GM18511 (cell line): ENCODE results near the gene PRAF2.

Source experiments
- ATAC-seq: cut with Tn5 transposase; IDR thresholded peaks from one replicate; pipeline ENCODE4 v1.9.1; 2021; ENCODE audit warnings: mild to moderate bottlenecking, moderate library complexity; ENCODE audit not compliant: unreplicated experiment

Gene PRAF2, protein sequence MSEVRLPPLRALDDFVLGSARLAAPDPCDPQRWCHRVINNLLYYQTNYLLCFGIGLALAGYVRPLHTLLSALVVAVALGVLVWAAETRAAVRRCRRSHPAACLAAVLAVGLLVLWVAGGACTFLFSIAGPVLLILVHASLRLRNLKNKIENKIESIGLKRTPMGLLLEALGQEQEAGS

DNA sequence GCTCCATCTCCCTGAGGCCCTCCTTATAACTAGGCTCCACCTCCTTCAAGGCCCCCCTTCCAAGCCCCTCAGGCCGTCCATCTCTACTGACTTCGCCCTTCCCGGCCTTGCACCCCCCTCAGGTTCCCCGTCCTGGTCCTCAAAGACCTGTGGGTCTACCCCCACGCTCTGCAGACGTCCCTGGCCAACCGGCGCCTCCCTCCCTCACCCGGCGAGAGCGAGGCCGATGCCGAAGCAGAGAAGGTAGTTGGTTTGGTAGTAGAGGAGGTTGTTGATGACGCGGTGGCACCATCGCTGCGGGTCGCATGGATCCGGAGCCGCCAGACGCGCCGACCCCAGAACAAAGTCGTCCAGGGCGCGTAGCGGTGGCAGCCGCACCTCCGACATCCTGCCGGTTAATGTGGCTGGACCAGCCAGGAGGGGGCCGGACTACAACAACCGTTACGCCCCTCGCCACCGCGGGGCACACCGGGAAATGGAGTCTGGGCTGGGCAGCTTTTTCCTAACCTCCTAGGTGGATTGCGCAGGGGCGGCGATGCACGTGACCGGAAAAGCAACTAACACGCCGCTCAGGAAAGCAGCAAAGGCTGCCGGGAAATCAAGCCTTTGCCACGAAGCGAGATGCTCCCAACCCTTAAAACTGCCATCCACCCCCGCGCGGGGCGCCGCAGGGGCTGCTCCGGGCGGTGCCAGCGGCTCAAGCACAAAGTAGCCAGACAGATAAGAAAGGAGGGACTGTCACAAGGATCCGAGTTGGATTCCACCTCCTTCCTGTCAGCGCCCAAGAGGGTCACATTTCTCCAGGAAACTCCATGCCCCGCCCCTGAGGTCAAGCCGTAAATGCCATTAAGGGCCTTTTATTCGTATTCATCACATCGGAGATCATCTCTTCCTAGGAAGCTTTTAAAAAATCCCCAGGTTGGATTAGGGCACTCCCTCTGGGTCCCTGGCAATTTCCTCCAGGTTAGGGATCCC lies at the start of gene PRAF2:
Gene PRAF2, minus strand, starts transcription at position 402 of the 975 bp plus-strand sequence. Its CDS starts 15 bp downstream, at position 387.
- ATAC-seq = peak; percentile 91

DNA sequence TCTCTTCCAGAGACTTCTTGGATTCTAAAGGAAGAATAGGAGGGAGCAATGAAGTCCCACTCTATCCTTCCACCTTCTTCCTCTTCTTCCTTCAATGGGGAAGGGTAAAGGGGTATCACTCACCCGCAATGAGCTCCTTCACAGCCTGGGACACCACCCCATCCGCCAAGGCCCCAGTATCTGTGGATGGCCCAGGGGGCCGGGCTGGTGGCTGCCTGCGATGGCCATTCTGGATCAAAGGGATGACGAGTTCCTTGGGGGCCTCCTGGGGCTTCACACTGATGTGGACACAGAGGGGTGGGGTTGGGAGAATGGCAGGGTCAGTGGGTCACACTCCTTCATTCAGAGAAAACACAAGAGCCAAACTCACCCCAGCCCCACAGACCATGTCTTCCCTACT lies 48.7 kb upstream of the PRAF2 start:
- ATAC-seq = no peak

DNA sequence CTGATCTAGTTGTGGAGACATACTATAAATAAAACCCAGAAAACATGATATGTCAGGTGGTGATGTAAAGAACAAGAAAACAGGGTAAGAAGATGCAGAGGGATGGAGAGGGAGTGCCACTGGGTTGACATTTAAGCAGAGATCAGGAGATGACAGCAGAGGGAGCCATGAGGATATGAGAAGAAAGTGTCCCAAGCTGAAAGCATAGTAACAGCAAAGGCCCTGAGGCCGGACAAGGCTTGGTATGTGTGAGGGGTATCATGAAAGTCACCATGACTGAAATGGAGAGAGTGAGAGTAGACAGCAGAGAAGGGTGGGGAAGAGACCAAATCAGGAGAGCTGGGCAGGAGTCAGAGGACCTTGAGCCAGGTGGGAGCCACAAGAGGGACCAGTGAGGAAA lies 46.3 kb upstream of the PRAF2 start:
- ATAC-seq = no peak

DNA sequence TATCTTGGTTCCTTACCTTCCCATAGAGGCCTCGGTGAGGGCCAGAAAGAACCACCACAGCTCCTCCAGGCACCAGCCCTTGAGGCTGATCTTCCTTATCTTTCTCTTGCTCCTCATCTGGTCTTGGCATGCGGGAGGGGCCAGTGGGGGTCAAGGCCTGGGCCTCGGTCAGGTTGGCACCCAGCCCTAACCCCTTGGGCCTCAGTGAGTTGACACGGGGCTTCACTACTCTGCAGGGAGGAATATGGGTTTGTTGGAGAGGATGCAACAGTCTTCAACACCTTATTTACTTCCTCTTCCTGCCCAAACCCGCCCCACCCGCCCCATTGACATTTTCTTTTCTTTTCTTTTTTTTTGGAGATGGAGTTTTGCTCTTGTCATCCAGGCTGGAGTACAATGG lies 43.8 kb upstream of the PRAF2 start:
- ATAC-seq = no peak

DNA sequence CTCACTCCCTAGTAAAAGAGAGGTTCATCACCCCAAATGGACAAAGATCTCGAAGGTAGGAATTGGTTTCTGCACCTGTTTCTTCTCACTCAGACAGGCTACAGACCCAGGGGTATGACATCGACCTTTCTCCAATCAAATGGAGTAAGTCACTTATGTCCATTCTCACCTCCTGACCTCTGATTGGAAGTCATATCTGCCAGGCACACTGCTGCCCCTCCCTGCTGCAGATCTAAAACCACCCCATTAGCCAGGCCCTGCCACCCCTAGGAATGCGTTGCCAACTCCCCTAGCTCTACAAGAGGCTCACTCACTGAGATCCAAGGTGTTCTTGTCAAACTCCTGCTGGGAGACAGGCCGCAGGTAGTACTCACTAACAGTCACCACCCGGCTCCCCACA lies 42.9 kb upstream of the PRAF2 start:
- no peak for ATAC-seq

DNA sequence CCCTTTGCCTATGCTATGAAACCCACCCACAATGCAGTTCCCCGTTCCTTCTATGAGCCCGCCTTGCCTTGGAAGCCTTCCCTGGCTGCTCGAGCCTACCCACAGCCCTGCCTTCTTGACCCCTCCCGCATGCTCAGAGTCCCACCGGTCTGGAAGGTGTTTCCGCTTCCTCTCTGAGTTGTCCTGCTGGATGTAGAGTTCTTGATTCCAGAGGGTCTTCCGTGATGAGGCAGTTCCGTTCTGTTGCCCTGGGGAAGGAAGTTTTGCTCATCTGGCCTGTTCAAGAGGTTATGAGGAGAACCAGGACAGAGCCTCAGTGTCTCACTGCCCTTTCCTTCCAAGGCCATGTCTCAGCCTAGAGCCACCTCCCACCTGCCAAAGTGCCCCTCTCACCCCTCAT lies 42.3 kb upstream of the PRAF2 start:
- no peak for ATAC-seq

DNA sequence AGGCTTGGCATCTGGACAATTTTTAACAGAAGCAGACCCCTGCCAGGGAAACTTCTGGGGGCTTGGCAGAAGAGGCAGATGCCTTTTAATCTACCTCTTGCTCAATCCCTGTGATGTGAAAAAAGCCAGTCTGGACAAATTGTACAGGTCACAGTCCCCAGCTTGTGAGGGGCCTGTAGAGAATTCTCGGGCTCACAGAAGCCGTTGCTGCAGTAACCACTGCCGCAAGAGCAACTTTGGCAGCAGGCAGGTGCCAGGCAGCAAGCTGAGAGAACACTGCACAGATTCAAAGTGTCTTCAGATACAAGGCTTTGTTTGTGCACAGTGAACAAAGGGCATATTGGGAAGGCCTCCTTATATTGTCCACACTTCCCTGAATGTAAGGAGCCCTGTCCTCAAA lies 38.0 kb upstream of the PRAF2 start:
- no peak for ATAC-seq

DNA sequence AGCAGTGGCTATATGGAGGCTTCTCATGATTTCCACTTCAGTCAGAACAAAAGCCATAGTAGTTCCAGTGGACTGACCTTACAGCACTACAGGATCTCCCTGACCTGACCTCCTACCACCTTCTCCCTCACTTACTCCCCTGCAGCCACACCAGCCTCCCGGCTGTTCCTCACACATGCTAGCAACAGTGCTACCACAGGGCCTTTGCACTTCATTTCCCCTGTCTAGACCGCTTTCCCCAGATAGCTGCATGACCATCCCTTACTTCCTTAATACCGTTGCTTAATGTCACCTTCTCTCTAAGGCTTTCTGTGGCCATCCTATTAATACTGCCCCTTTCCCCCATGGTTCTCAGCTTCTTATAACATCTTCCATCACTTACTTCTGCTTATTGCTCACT lies 36.6 kb upstream of the PRAF2 start:
- no peak for ATAC-seq

DNA sequence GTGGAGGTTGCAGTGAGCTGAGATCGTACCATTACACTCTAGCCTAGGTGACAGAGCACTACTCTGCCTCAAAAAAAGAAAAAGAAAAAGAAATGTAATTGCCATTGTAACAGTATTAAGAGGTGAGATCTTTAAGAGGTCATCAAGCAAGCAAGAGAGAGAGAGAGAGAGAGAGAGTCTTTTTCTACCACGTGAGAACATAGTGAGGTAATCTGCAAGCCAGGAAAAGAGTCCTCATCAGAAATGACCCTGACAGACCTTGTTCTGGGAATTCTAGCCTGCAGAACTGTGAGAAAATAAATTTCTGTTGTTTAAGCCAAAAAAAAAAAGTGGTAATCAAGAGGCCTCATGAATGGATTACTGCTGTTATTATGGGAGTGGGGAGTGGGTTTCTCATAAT lies 34.8 kb upstream of the PRAF2 start:
- no peak for ATAC-seq

DNA sequence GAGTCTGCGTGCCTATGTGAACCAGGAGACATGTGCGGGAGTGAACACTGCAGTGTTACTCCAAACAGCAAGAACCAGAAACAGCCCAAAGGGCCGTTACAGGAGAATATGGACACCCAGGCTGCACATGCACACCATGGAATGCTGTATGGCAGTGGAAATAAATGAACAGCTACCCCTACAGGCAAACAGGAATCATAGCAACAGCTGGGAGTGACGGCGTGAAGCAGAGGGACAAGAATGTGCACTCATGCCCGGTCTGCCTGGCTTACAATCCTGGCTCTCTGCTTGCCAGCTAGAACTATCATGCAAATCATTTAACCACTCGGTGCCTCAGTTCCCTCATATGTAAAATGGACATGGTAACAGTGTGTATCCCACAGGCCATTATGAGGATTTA lies 33.1 kb upstream of the PRAF2 start:
- ATAC-seq = no peak

DNA sequence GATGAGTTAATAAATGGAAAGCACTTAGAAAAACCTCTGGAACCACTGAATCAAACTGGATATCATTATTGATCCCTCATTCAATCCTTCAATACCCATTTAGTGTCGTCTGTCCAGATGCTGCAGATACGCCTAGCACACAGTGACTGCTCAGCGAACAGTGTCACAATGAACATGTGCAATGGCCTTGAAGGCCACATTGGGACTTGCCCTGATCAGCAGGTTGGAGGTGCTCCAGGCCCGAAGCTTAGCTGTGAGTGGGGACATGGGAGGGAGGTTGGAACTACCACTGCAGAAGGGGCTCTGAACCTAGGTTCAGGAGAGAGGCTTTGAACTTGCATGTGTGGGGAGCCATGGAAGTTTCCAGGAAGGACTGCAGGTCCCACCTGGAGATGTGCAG lies 32.5 kb upstream of the PRAF2 start:
- ATAC-seq = no peak

DNA sequence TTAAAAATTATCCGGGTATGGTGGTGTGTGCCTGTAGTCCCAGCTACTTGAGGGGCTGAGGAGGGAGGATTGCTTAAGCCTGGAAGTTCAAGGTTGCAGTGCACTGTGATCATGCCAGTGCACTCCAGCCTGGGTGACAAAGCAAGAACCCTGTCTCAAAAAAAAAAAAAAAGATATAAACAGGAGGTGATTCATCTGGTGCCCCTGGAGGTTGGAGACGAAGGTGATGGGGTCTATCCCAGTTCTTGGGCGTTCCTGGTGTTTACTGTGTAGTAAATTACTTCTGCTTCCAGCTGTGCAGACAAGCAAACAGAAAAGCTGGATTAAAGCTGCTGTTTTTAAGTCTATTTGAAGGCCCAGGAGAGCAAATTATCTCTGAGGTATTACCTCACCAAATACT lies 29.8 kb upstream of the PRAF2 start:
- ATAC-seq = no peak

DNA sequence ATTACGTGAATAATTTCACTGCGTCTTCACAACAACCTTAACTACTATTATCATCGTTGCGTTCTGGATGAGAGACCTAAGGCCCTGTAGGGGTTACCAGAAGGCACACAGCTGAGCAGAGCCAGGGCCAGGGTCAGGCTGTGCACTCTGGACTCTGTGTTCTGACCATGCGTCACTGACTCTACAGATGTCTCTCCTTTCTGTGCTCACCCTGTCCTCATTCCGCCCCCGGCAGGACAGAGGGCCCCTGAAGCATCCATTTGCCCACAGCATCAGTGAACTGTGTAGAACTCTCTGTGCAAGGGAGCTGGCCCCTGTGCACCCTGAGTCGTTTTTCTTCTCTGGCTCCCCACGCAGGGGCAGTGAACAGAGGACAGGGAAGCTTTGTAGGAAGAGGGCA lies 28.4 kb upstream of the PRAF2 start:
- no peak for ATAC-seq

DNA sequence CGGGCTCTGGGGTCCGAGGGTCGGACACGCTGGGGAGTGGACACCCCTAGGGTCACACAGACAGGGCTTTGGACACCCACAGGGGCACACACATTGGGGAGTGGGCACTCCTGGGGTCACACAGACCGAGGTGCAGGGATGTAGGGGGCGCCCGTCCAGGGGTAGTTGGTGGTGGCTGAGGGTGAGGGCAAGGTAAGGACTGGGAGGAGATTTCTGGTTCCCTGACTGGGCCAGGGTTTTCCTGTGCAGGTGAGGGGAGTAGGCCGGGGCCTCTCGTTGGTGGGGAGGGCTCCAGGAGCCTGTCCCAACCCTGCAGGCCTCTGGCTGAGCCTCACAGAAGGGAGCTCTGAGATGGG lies 27.8 kb upstream of the PRAF2 start:
- ATAC-seq = peak; percentile 4

DNA sequence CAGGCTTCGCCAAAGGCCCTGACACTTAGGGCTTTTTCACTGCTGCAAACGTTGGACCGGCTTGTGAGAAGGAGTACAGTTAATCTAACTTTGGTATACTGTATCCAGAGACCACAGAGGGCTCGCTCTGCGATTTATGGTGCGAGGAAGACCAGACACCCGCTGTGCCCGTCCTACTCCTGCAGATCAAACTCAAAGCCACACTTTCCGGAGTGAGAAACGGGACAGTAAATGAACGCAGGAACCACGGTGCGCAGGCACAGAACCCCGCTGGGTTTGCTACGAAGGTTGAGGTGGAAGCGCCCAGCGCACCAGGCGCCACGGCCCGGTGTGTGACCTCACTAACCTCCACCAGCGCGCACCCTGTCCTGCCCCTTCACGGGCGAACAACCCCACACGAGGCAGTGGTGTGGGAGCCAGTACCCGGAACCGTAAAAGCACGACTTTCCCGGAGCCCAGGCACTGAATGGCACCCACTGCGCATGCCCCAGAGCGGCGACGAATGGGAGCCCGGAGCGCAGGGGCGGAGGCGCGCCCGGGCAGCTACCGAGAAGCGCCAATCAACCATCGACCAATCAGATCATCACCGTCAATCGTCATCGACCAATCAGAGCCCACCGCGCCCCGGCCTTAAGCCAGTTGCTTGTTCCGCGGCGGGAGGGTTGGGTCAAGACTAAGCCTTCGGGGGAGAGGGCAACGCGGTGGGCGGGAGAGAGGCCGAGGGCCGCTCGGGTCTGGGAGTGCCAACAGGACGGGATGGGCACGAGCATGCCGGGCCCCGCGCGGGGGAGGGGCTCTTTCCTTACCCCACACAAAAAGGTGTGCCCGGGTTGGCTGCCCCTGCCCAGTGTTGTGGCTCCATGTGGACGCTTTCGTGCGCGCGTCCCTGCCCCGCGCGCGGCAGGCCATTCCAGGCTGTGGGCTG lies 27.2 kb upstream of the PRAF2 start:
- ATAC-seq = peak; percentile 94

DNA sequence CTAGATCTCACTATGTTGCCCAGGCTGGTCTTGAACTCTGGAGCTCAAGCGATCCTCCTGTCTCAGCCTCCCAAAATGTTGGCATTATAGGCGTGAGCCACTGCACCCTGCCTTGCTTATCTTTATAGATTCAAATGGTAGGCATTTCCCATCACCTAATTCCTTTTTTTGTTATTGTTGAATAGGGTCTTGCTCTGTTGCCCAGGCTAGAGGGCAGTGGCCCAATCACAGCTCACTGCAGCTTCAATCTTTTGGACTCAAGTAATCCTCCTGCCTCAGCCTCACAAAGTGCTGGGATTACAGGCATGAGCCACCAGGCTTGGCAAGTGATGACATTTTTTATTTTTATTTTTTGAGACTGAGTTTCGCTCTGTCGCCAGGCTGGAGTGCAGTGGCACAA lies 22.6 kb upstream of the PRAF2 start:
- ATAC-seq = no peak

DNA sequence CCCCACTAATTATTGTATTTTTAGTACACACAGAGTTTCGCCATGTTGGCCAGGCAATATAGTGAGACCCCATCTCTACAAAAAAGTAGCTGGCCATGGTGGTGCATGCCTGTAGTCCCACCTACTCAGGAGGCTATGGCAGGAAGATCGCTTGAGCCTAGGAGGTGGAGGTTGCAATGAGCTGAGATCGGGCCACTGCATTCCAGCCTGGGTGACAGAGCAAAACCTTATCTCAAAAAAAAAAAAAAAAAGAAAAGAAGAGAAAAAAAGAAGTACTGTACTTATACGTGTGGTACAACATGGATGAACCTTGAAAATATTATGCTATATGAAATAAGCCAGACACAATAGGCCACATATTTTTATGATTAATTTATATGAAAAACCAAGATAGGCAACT lies 15.8 kb upstream of the PRAF2 start:
- ATAC-seq = no peak

DNA sequence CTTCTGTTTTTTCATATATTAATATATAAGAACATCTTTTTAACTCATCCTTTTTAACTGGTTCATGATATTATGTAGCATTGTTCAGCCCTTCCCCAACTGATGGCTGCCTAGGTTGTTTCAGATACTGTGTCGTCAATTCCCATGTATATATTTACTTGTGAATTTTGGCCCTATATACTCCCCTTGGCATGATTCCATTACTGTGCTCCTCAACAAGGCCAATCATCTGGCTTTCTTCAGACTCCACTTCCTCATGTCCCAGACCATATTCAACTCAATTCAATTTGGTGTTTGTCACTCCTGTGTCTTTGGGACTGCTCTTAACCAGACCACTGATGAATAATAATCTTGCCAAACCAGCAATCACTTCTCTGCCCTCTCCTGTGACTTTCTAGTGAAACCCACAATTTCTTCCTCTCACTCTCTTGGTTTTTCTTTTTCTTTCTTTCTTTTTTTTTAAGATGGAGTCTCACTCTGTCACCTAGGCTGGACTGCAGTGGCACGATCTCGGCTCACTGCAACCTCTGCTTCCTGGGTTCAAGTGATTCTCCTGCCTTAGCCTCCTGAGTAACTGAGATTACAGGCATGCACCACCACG lies 8.6 kb upstream of the PRAF2 start:
- no peak for ATAC-seq

DNA sequence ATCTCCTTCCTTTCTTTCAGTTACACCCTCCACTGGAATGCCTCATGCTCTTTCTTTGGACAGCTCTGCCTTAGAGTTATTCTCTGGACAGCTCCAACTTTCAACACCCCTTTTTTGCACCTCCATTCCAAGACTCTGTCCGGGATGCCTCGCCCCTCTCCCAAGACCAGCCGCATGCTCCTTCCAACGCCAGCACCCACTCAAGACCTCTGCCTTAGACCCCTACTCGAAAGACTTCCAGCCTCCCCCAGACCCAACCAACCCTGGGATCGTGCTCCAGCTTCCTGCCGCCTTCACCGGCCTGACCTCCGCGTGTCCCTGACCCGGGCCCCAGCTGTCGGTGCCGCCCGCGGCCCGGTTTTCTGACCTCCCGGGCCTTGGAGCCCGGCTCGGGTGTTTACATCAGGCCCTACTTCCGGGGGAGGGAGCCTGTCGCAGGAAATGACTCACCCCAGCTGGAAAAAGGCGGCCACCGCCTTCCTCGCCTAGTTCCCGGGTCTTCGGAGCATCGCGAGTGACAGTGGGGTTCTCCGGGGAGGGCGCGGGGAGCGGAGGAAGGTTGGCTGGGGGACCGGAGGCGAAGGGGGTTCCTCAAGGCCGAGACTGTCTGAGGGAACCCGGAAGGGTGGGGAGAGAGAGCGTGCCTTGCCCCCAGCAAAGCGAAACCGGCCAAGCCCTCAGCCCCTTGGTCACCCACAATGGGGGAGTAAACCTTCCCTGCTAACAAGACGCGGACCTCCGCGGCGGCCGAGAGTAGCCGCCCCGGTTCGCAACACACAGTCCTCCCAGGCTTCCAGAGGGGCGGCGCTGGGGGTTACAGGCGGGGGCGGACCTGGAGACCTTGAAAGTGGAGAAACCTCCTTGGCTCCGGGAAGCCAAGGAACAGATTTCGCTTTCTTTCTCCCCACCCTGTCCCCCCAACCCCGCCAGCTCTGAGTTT lies 6.0 kb upstream of the PRAF2 start, which contains the start of gene WDR45:
Gene WDR45, minus strand, starts transcription at position 399 of the 940 bp plus-strand sequence. CDS start 1,792 bp downstream, outside the sequence.
- ATAC-seq = peak; percentile 88

DNA sequence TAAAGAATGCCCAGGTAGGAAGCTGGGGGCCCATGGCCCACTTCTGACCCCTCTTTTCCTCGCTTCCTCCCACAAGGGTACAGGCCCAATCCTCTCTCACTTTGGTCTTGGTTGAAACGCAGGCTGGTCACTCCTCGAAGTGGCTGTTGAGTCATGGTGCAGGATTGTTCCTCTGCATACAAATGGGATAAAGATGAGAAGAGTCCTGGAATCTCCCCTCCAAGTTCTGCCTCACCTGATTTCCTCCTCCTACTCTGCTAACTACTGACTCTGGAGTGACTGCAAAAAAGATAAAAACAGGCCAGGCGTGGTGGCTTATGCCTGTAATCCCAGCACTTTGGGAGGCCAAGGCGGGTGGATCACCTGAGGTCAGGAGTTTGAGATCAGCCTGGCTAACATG lies 4.1 kb upstream of the PRAF2 start:
- no peak for ATAC-seq
